G401 (cell line): ENCODE data around the gene HERC2. TPM values are rescaled to one million over a fixed set of nuclear protein-coding genes. Genes with fewer than 3 reads are reported as not detected.
A peak's percentile ranks its signal among the peaks of the same experiment; 100 is the strongest.
"Not testable (repeated sequence)": the region's sequence is repeated elsewhere in the genome, so short reads cannot be mapped to it uniquely, and the experiment has no call there.

Experiments used
- DNase-seq: peaks from one replicate; pipeline ENCODE4 v3.0.0-alpha.2; 2015; ENCODE audit warnings: low spot score
- in situ Hi-C: cut with HindIII; loops from 2 replicates; pipeline ENCODE4 v1.10.0; 2016; ENCODE audit warnings: low sequenced_read_pairs, mixed read lengths
- total RNA-seq: library from RNA; depleted of rRNA; stranded (reverse); fragments of >200 nt; shearing (Covaris generic); gene quantifications from 2 replicates; pipeline ENCODE4 v1.2.3, GENCODE V29; 2014

Gene HERC2
- total RNA-seq, 1 experiment from 2014 or later, result 62.2 TPM

DNA sequence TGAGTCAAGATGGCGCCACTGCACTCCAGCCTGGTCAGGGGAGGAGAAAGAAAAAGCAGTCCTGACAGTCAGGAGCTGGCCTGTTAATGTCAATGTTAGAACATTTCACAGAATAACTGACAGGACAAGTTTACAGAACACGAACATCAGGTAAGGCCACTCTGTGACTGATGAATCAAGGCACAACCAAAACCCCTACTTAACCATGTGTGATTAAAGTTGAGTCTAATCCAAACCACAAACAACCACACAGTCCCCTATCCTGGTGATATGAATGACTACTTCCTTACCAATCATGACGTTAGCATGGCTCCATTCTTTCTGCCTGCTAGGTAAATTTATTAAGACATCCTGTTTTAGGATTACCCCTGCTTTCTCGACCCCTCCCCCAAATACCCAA lies 124.3 kb downstream of the HERC2 start:
- in situ Hi-C loops, DNase-seq: not testable (repeated sequence)

DNA sequence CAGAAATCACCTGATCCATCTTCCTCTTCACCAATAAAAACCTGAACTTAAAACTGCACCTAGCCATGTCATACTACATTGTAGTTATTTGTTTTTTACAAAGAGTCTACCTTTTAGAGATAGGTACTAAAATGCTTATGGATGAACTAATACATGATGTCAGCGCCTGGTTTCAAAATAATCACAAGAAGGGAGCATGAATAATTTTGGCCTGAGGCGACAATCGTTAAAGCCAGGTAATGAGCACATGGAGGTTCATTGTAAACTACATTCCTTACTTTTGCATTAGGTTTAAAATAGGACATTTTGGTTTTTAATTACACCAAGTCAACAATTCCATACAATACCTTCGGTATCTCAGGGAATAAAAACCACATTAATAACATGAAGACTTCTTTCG lies 125.4 kb downstream of the HERC2 start:
- DNase-seq, in situ Hi-C loops: not testable (repeated sequence)

DNA sequence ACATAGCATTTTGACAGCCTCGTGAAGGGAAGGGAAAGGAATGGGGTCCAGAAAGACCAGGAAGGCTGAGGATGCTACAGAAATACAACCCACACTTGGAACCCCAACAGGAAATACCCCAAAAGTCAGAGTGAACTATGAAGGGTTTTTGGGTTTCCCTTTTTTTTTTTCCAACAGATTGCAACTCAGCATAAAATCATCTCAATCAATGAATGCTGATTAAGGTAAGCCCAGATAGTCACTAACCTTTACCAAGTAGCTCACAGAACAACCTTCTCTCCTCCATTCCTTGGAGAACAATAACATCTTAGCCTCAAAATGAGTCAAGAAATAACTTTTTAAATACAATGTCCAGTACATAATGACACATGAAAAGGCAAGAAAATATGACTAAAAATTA lies 129.2 kb downstream of the HERC2 start:
- in situ Hi-C loops, result no loop called here
- no peak for DNase-seq

DNA sequence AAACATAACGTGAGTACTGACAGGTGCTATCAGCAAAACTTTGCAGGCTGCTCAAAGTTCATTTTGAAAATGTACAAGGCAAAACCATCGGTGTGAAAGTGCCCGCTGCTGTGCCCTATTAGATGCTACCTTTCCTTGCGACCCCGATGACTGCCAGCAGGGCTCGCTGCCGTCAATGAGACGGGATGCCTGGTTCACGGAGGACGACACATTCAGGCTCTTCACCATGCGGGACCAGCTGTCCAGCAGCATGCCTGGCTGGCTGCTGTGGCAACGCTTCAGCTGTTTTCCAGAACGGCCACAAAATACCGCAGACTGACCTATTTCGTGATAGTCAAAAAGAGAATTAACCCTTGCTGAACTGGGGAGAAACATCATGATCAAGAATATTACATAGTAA lies 130.1 kb downstream of the HERC2 start:
- peak; percentile 81 for DNase-seq
- in situ Hi-C loops, result no loop called here

DNA sequence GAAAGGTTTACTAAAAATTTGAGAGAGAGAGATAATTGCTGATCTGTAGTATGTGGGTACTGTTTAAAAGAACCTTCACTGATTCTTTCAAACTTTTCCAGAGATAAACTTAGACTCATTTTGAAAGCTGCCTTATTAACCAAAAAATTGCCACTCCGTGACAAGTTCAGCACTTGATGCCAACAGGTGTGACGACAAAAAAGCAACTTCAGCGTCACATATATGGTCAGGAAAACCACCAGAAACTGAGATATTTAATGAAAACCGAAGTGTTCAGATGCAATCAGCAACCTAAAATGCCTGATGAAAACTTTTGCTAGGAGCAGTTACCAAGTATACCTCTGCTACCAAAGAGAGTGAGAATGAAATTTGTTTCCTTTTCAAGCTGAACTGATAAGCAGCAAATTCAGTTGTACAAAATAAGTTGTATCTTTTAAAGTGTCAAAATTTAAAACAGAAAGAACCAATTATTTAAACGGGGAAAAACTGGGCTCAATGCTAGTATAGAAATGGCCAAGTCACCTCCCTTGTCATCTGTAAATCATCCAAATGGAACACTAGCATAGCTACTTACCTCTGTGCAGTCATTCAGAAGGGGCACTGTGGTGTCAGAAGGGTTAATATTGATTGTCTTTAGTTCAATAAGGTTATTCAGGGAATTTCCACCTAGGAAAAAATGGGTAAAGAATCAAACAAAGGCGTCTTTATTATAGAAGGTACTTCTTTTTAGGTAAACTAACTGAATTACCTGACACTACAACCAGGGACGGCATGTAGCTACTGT lies 131.4 kb downstream of the HERC2 start:
- no peak for DNase-seq
- in situ Hi-C loops, result no loop called here

DNA sequence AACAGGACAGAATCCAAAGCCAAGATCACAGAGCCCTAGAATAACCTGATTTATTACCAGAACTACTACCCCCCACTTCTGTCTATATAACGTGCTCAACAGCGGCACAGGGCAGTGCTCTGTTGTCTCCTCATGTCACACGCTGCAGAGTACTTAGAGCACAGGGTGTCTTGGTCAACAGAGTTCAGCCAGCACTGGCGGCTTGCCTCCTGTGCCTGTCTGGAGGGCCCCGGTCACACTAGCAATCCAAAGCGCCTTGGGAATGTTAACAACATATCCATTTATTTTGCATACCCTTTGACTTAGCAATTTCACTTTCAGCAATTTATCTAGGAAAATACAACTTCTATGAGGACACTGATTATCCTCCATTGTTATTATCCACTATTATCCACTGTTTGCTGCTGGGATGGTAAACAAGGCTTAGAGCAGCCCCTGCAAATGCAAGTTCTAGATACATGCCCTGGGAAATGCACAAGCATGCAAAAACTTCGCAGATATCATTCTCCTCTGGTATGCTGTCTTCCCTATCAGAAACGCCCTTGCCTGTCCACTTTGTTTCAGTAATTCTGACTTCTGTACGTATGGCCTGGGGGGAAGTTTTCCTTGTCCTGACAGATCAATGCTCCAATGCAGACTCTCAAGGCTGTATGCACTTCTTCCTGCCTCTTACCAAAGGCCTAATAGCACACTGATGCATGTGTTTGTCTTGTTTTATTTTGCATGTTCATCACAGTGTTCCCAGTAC lies 136.7 kb downstream of the HERC2 start:
- in situ Hi-C loops, result no loop called here
- no peak for DNase-seq

DNA sequence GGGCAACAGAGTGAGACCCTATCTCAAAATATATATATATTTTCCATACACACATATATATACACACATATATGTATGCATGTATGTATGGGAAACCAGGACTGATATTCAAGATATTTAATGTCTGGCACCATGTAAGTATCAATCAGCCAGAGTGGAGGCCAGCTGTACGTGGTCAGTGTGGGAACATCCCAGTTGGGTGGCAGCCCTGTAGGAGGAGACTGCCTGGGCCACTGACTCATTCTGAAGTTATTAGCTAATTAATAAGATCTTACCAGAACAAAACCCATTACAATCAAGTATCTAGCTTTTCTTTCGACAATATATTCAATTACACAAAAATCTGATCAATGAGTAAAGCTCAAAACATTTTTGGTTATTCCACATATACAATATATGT lies 137.8 kb downstream of the HERC2 start:
- in situ Hi-C loops, result no loop called here
- no peak for DNase-seq

DNA sequence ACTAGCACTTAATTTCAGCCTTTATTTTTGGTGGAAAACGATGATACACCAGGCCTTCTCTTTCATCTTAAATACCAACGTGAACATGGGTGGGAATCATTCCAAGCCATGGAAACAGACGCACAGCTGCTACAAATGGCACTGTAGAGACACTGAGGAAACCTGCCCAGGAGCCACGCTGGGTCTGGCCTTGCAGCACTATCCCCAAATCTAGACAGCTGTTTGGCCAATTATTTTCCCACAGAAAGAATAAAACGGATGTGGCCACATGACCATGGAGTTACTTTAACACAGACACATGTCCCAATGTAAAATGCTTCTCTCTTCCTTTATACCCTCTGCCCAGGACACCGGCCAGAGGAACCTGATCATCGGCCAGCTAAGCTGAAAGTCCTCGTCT lies 139.2 kb downstream of the HERC2 start:
- in situ Hi-C loops, result no loop called here

DNA sequence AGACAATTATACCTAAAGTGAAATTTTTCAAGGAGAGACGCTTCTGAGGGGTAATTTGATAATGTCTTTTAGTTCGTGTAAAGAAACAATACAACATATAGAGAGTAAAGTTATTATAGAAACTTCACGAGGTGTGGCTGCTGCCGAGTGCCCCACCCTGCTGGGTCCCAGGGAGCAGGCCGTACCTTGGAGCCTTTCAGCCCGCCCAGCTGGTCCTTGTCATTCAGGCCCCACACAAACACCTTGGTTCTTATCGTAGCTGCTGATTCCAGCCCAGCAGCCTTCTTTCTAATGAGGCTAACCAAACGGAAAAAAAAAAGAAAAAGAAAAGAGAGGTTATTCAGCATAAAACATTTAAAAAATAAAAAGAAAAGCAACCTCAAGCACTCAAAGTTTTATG lies 139.8 kb downstream of the HERC2 start:
- in situ Hi-C loops, result no loop called here
- no peak for DNase-seq

More for the DNA sequence above, 139.2 kb downstream of the HERC2 start:
- DNase-seq, result no peak

DNA sequence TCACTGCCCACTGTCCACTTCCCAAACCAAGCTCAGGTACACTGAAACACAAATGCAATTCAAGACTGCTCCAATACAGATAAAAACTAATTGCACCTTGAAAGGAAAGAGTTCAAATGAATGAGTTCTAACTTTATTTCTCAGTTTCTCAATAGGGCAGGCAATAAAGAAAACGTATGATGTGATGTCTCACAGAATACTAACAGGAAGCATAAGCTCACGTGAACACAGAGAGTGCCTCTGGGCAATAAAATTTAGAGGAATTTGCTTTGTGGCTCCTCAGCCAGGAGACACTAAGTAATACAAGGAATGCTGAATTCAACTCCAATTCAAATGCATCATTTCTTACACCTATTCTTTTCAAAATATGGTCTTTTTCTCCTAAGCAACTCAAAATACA lies 140.6 kb downstream of the HERC2 start:
- DNase-seq, result no peak
- in situ Hi-C loops, result no loop called here

DNA sequence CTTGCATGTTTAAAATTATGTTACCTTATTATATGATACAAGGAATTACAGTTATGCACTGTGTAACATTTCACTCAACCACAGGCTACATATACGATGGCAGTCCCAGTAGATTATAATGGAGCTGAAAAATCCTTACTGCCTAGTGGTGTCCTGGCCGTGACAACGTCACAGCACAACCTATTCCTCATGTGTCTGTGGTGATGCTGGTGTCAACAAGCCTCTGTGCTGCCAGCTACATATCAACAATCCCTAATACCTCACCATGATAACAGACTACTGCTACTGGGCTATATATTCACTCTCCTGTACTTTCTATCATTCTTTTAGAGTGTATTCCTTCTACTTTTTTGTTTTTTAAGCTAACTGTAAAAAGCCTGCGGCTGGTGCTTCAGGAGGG lies 142.7 kb downstream of the HERC2 start:
- no peak for DNase-seq
- in situ Hi-C loops, result no loop called here

DNA sequence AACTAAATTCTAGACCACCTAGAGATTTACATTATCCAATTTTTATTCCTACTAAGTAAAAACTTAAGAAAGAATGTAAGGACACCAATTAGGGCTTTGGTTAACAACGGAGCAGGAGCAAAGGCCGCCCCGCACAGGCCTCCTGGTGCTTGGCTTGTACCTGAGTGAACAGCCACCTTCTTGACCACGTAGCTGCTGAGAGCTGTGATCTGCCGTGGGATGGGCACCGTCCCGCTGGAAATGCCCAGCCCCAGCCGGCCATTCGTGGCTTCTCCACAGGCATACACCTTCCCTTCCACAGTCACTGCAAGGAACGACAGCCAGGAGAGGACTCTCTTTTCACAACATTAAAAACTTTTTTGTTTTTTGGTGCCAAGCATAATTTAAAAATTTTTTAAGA lies 143.3 kb downstream of the HERC2 start:
- in situ Hi-C loops, result no loop called here
- DNase-seq, result no peak

DNA sequence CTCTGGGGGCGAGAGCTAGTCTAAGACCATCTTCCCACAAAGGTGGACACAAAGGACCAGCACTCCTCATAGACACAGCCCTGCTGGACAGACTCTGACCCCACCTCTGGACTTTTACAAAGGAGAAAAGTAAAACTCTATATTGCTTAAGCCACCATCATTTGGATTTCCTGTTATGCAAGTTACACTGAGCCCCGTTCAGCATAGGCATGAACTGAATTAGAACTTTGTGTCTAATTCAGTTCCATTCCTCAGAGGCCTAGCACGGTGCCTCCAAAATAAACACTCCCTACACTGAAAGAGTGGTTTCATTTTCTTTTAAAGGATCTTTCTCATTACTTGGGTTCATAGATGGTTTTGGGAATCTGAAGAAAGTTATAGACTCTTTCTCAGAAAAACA lies 143.7 kb downstream of the HERC2 start:
- in situ Hi-C loops, result no loop called here
- no peak for DNase-seq

DNA sequence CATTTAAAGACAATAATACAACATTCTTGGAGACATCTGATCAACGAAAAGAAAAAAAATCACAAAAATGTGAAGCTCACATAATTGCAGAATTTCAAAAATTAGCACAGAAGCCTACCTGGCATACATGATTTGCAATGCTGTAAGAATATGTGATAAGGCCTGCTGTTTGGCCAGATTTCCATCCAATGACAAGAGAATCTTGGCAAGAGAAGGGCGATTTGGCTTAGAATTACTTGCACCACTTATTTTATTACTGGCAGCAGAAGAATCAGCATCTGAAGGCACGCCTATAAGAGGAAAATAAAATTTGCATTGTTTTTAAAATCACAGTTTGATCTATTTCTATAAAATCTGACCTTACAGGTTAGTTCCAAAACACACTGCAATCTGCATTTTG lies 152.6 kb downstream of the HERC2 start:
- in situ Hi-C loops, result no loop called here
- peak; percentile 66 for DNase-seq

DNA sequence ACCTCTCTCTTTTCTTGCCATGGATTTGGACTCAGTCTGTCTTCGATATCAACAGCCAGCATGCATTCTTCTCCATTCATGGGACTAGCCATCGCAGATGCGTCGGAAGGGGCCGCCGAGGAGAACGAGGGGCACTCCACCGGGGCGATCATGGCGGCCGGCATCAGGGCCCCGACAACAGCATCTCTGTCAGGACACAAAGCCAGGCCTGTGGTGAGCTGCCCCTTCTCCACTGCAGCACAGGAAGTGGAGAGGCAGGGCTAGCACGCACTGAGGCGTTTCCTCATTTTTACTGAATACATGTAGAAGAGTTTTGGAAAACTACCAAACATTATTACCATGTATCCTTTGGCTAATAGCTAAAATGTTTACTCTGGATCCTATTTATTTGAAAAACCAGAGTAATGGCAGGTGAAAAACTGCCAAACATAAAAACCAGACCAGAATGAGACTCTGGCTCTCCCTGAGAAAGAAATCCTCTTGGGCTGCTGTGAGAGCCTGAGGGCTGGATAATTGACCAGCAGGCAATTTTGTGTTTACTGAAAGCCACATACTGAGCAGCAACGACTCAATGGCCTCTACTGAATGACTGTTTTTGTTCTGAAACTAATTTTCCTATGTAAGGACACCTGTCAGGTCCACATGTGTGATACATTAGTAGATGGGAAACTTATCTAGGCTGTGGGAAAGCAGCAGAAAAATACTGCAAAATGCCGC lies 153.4 kb downstream of the HERC2 start:
- DNase-seq, in situ Hi-C loops: not testable (repeated sequence)

DNA sequence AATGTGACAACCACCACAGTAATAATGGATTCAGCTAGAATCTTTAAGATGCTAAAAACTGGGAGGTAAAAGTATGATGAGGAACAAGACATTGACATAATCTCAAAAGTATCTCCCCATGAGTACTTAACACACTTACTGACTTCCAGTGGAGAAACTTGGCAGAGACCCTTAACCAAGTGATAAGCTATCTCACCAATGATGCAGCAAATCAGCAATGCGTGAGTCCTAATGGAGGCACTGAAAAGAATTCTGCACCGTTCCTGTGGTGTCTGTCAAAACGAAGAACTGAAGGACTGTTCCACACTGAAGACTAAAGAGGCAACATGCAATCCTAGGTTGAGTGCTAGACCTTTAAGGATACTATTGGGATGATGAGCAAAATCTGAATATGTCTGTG lies 154.9 kb downstream of the HERC2 start:
- in situ Hi-C loops, result no loop called here
- DNase-seq, result no peak

DNA sequence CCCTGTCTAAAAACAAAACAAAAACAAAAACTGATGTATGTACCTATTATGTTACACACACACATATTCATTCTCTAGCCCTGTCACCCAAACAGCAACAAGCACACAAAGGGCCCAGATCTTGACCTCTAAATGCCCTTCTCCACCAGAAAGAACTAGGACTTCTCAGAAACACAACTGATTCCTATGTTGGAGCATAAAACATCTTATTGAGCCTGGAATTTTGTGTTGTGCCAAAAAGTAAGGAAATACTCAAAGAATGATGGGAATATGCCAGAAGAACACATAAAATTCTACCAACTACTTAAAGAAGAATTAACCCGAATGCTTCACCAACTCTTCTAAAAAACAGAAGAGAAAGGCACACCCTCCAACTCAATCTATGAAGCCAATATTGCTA lies 156.2 kb downstream of the HERC2 start:
- DNase-seq, result no peak
- in situ Hi-C loops, result no loop called here

DNA sequence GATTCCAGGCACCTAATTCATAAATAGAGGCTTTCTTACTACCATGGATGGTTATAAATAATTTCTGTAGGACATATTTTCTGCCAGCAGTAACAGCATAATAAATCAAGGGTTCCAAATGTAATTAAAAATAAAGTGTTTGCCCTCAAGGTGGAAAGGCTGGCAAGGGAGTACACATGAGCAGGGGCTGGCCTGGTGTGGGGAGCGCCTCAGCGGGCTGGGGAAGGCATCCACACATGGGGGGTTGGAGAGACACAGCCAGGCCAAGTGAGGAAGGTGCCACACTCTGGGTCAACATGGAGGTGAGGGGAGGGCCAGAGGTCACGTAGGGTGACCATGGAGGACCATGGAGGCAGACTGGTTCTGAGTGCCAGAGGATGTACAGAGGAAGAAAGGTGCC lies 157.1 kb downstream of the HERC2 start:
- DNase-seq, result no peak
- in situ Hi-C loops, result no loop called here

DNA sequence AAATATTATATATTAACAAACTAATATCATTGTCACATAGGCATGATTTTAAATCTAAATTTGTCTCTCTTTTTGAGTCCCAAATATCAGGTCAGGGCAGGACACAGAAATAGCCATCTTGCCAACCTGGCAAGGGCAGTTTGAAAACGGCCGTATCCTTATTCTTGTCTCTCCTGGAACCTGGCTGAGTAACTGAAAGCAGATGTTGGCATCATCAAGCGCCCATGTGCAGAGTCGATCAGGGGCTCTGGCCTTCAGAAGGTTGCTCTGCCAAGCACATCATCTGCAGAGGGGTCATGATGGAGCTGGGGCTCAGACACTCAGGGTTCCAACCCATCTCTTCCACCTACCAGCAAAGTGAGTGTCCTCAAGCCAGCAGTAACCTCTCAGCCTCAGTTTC lies 167.7 kb downstream of the HERC2 start:
- in situ Hi-C loops, result no loop called here
- no peak for DNase-seq

DNA sequence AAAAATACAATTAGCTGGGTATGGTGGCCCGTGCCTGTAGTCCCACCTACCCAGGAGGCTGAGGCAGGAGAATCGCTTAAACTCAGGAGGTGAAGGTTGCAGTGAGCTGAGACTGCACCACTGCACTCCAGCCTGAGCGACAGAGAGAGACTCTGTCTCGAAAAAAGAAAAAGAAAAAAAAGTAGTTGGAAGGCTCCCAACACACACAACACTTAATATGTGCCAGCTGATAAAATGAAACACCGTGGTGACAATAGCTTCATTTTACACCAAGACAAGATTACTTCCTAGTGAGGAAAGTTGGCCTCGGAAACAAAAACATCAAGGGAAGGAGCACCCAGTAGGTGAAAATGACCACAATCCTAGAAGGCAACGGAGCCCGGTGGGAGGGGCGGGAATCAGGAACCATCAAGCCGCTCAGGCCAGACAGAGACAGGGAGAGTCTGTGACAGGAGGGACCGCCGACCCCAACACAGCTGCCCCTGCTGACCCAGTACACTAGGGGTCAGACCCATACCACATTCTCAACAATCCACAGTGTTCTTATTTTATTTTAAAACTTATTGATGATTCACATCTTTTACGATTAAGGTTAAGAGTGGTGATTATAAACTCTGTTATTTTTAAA lies 168.4 kb downstream of the HERC2 start:
- DNase-seq, result no peak
- in situ Hi-C loops, result no loop called here
